ENCODE results near the gene MLEC. TPM values are rescaled to one million over a fixed set of nuclear protein-coding genes. Genes with fewer than 3 reads are reported as not detected.

The MLEC gene
- total RNA-seq, 1 experiment from 2014 or later = 107 TPM

DNA sequence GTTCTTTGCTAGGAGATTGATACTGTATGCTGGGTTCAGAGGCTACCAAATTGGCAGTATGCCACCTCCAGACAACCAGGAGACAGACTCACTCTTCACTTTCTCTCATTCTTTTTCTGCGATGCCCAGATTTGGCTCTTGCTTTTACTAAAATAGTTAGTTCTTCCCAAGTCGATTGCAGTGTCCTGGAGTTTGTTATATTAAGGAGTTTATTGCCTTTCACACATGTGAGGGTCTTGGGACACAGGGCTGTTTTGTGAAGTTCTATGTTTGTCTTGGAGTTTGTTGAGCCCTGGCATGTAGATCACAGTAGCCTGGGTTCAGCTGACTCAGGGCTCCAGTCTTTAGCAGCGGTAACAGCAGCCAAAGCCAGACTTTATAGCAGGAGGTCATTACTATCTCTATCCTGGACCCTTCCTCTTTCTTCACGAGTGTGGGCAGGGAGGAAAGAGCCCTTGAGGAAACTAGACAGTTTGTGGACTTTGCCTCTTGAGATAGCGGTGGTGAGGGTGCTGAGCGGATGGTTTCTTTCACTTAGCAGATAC is 1.6 kb downstream of the MLEC start:
- no peak for TF ChIP-seq CTCF (IDR thresholded peaks at IDR 0.05; ENCODE audit: unreplicated experiment)
- ChIA-PET CTCF (interaction anchor here (0.6 to 2.6 kb wide), 16 partner anchors 9 to 334 kb away, joined by 3 to 14 read pairs (median 4); partner anchors contain the start of gene POP5), POLR2A (interaction anchor here (0.5 to 5.8 kb wide), 9 partner anchors 9 to 1303 kb away, joined by 3 to 46 read pairs (median 4); partner anchors contain the start of gene UNC119B)
- Mint-ChIP-seq H3K27ac (ENCODE audit: low read depth, unreplicated experiment) (peak overlapping the region; percentile 84), H3K36me3 (ENCODE audit: insufficient read depth, unreplicated experiment) (peaks cover 13% of the 10 kb centered on the region), H3K27me3 (ENCODE audit: insufficient read depth, unreplicated experiment) (no peaks in the 10 kb centered on the region), H3K9me3 (ENCODE audit: unreplicated experiment) (no peaks in the 10 kb centered on the region), H3K4me3 (ENCODE audit: unreplicated experiment) (peak overlapping the region; percentile 87), H3K4me1 (ENCODE audit: insufficient read depth, unreplicated experiment) (peaks cover 36% of the 10 kb centered on the region)
- peak; percentile 43 for DNase-seq (ENCODE audit: unreplicated experiment)
- BruUV-seq (replicated peaks) = TSS peak; percentile 31
- intact Hi-C loops (cut with micrococcal nuclease) = loop anchor here (1.0 kb wide), 1 partner anchor 107 kb away; the partner anchor contains the start of gene POP5

- BruUV-seq (replicated peaks) = no TSS peak
- POLR2A ChIA-PET = interaction anchor here (1.2 to 5.8 kb wide), 3 partner anchors 12 to 41 kb away, joined by 4 to 46 read pairs (median 7); partner anchors contain the start of gene UNC119B
- H3K4me1 Mint-ChIP-seq (ENCODE audit: insufficient read depth, unreplicated experiment) = peaks cover 31% of the 10 kb centered on the region
- no peak for TF ChIP-seq CTCF (IDR thresholded peaks at IDR 0.05; ENCODE audit: unreplicated experiment)
- H3K9me3 Mint-ChIP-seq (ENCODE audit: unreplicated experiment) = no peaks in the 10 kb centered on the region
- peak overlapping the region; percentile 87 for H3K4me3 Mint-ChIP-seq (ENCODE audit: unreplicated experiment)
- H3K27me3 Mint-ChIP-seq (ENCODE audit: insufficient read depth, unreplicated experiment) = no peaks in the 10 kb centered on the region
- CTCF ChIA-PET = interaction anchor here (0.6 to 2.6 kb wide), 8 partner anchors 8 to 106 kb away, joined by 3 to 14 read pairs (median 4); no protein-coding TSS in a partner anchor
- no peak for DNase-seq (ENCODE audit: unreplicated experiment)
- H3K36me3 Mint-ChIP-seq (ENCODE audit: insufficient read depth, unreplicated experiment) = peaks cover 22% of the 10 kb centered on the region
- intact Hi-C loops (cut with micrococcal nuclease) = no loop called here
- no peak overlapping the region for H3K27ac Mint-ChIP-seq (ENCODE audit: low read depth, unreplicated experiment)
Measured at GRCh38 chr12:120689397-120690082, 2.6 kb downstream of the MLEC start.

DNA sequence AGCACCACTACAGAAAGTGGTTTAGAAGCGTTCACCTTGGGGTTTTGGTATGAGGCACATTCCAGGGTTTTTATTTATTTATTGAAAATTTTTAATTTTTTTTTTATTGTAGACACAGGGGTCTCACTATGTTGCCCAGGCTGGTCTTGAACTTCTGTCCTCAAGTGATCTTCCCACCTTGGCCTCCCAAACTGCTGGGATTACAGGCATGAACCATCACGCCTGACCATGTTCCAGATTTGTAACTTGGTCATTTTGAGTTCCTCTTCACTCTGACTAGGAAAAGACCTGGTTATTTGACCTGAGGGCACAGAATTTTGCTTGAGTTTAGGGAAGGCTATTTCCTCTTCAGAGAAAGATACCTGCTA is 3.1 kb downstream of the MLEC start:
- no peak overlapping the region for H3K27ac Mint-ChIP-seq (ENCODE audit: low read depth, unreplicated experiment)
- H3K4me1 Mint-ChIP-seq (ENCODE audit: insufficient read depth, unreplicated experiment) = peaks cover 27% of the 10 kb centered on the region
- POLR2A ChIA-PET = interaction anchor here (1.2 to 5.8 kb wide), 3 partner anchors 12 to 42 kb away, joined by 4 to 46 read pairs (median 7); partner anchors contain the start of gene UNC119B
- intact Hi-C loops (cut with micrococcal nuclease) = no loop called here
- H3K27me3 Mint-ChIP-seq (ENCODE audit: insufficient read depth, unreplicated experiment) = no peaks in the 10 kb centered on the region
- BruUV-seq (replicated peaks) = no TSS peak
- peaks cover 28% of the 10 kb centered on the region for H3K36me3 Mint-ChIP-seq (ENCODE audit: insufficient read depth, unreplicated experiment)
- no peak for TF ChIP-seq CTCF (IDR thresholded peaks at IDR 0.05; ENCODE audit: unreplicated experiment)
- no peaks in the 10 kb centered on the region for H3K9me3 Mint-ChIP-seq (ENCODE audit: unreplicated experiment)
- CTCF ChIA-PET = interaction anchor here (0.6 to 2.6 kb wide), 5 partner anchors 23 to 427 kb away, joined by 3 to 14 read pairs (median 3); partner anchors contain the start of gene POP5
- no peak overlapping the region for H3K4me3 Mint-ChIP-seq (ENCODE audit: unreplicated experiment)
- no peak for DNase-seq (ENCODE audit: unreplicated experiment)

- intact Hi-C loops (cut with micrococcal nuclease) = no loop called here
- CTCF ChIA-PET = interaction anchor here (0.6 to 1.2 kb wide), 4 partner anchors 44 to 426 kb away, joined by 3 read pairs; partner anchors contain the start of gene POP5
- DNase-seq (ENCODE audit: unreplicated experiment) = no peak
- Mint-ChIP-seq H3K4me3 (ENCODE audit: unreplicated experiment) (no peak overlapping the region), H3K27me3 (ENCODE audit: insufficient read depth, unreplicated experiment) (no peaks in the 10 kb centered on the region), H3K4me1 (ENCODE audit: insufficient read depth, unreplicated experiment) (peaks cover 27% of the 10 kb centered on the region), H3K36me3 (ENCODE audit: insufficient read depth, unreplicated experiment) (peaks cover 37% of the 10 kb centered on the region), H3K9me3 (ENCODE audit: unreplicated experiment) (no peaks in the 10 kb centered on the region), H3K27ac (ENCODE audit: low read depth, unreplicated experiment) (no peak overlapping the region)
- no TSS peak for BruUV-seq (replicated peaks)
- TF ChIP-seq CTCF (IDR thresholded peaks at IDR 0.05; ENCODE audit: unreplicated experiment) = no peak
- POLR2A ChIA-PET = interaction anchor here (1.2 to 5.8 kb wide), 3 partner anchors 11 to 43 kb away, joined by 4 to 46 read pairs (median 7); partner anchors contain the start of gene UNC119B
Measured at GRCh38 chr12:120690978-120691377, 4.0 kb downstream of the MLEC start.
